CD4-positive, alpha-beta T cell (primary cell): ENCODE measurements around the gene OR51B5. TPM values are rescaled to one million over a fixed set of nuclear protein-coding genes. Genes with fewer than 3 reads are reported as not detected.

ENCODE experiments used
- ATAC-seq: fragments of 200-7000 bp; cut with Tn5 transposase; one replicate; pipeline ENCODE4 v1.10.0; 2022; ENCODE audit warnings: mild to moderate bottlenecking; ENCODE audit not compliant: poor library complexity
- CTCF ChIA-PET: fragments of 350-600 bp; sonication (Branson Sonifier 250); formaldehyde crosslinking; loops from one replicate; lab custom pipeline; 2021; ENCODE audit warnings: antibody characterized with exemption, inconsistent platforms; lab: Charles Lee
- POLR2A ChIA-PET: fragments of 350-600 bp; sonication (Branson Sonifier 250); formaldehyde crosslinking; loops from one replicate; lab custom pipeline; 2021; ENCODE audit warnings: antibody characterized with exemption, inconsistent platforms; lab: Charles Lee
- DNase-seq, 14 experiments: peaks; one replicate each; pipeline ENCODE4 v3.0.0-alpha.2; 2013 to 2020; ENCODE audit warnings: mixed read lengths in 2 of 14
- H3K27ac ChIP-seq, 2 donors: one replicate each; pipeline versions ENCODE4 v1.5.1 to v1.7.0; 2013; ENCODE audit warnings: low read length in 2 of 2, low read depth in 1 of 2, mild to moderate bottlenecking in 1 of 2
- H3K27me3 ChIP-seq, 2 experiments: 1 replicate in 1 of 2; 2 replicates in 1 of 2; pipeline versions ENCODE4 v1.6.1 to v1.7.0; 2013; ENCODE audit warnings: low read length in 2 of 2, control low read depth in 1 of 2, mild to moderate bottlenecking in 1 of 2, moderate library complexity in 1 of 2; ENCODE audit not compliant: insufficient read depth in 2 of 2, control insufficient read depth in 1 of 2
- H3K36me3 ChIP-seq: one replicate; pipeline ENCODE4 v1.6.1; 2013; ENCODE audit warnings: low read length, control low read depth; ENCODE audit not compliant: insufficient read depth
- H3K4me1 ChIP-seq: one replicate; pipeline ENCODE4 v1.6.1; 2013; ENCODE audit warnings: low read length, control low read depth; ENCODE audit not compliant: insufficient read depth
- H3K4me3 ChIP-seq: one replicate; pipeline ENCODE4 v1.5.1; 2013; ENCODE audit warnings: mild to moderate bottlenecking, low read length, moderate library complexity
- H3K9me3 ChIP-seq, 2 experiments: 1 replicate in 1 of 2; 2 replicates in 1 of 2; pipeline versions ENCODE4 v1.6.1 to v1.7.0; 2013; ENCODE audit warnings: low read length in 2 of 2, mild to moderate bottlenecking in 2 of 2, control low read depth in 1 of 2, moderate library complexity in 1 of 2; ENCODE audit not compliant: control insufficient read depth in 1 of 2, insufficient read depth in 1 of 2
- H3K27ac Mint-ChIP-seq: one replicate; pipeline ENCODE4 v1.8.0; 2020; ENCODE audit warnings: mixed read lengths
- H3K27me3 Mint-ChIP-seq: one replicate; pipeline ENCODE4 v1.8.0; 2021; ENCODE audit warnings: mixed read lengths
- H3K36me3 Mint-ChIP-seq: one replicate; pipeline ENCODE4 v1.8.0; 2021; ENCODE audit warnings: low read depth, mixed read lengths
- H3K4me1 Mint-ChIP-seq: one replicate; pipeline ENCODE4 v1.8.0; 2021; ENCODE audit warnings: low read depth, mixed read lengths
- H3K4me3 Mint-ChIP-seq: one replicate; pipeline ENCODE4 v1.8.0; 2020; ENCODE audit warnings: mild to moderate bottlenecking, mixed read lengths
- H3K9me3 Mint-ChIP-seq: one replicate; pipeline ENCODE4 v1.8.0; 2020; ENCODE audit warnings: mixed read lengths
- CTCF ChIP-seq: fragments of 200-600 bp; IDR thresholded peaks from one replicate; pipeline ENCODE4 v1.8.0; 2022; ENCODE audit warnings: antibody characterized with exemption, mild to moderate bottlenecking
- intact Hi-C, 2 experiments: fragments of 100-400 bp; cut with DNase I in 1 of 2; cut with micrococcal nuclease in 1 of 2; formaldehyde crosslinking; loops; one replicate each; pipeline versions ENCODE4 v1.15.1 to v1.9.0; 2023 to 2025; cut with DNase I, micrococcal nuclease
- polyA plus RNA-seq, 2 donors: library from polyadenylated mRNA; unstranded; fragments of 120-200 nt; gene quantifications; one replicate each; pipeline ENCODE4 v1.2.1, GENCODE V29; 2013
- total RNA-seq, 174 experiments: library from RNA in 2 of 174; stranded (reverse) in 2 of 174; gene quantifications; one replicate each; pipeline ENCODE4 v1.2.3 and lab custom pipeline; 2021 to 2026

Gene OR51B5
- under 1 TPM in 1 of 2 experiments, not detected in 1; 0.30 TPM for total RNA-seq
- polyA plus RNA-seq (2013, experiment 1 of 2) = 1.4 TPM
- polyA plus RNA-seq (2013, experiment 2 of 2) = not detected
- 0 to 0.36 (median 0) reads per million in 172 experiments for total RNA-seq (lab: John Stamatoyannopoulos, UW)

GRCh38 chr11:5343474-5344335 is at the start of gene OR51B5:
TSS of gene OR51B5 (minus strand) at chr11:5343524. CDS start at chr11:5343524, 0 bp downstream.
- H3K9me3 ChIP-seq = peaks cover 0 to 3% of the 10 kb centered on the region in 2 experiments
- no peaks in the 10 kb centered on the region for H3K27me3 ChIP-seq
- no peaks in the 10 kb centered on the region for H3K36me3 ChIP-seq
- DNase-seq = no peak
- no peak within 1 kb of the TSS for H3K27ac Mint-ChIP-seq
- ChIA-PET CTCF (no interaction called here), POLR2A (no interaction called here)
- intact Hi-C loops = no loop called here
- no peak within 1 kb of the TSS for H3K4me3 ChIP-seq
- H3K27ac ChIP-seq = no peak within 1 kb of the TSS
- peaks cover 13% of the 10 kb centered on the region for H3K27me3 Mint-ChIP-seq
- H3K9me3 Mint-ChIP-seq = no peaks in the 10 kb centered on the region
- no peaks in the 10 kb centered on the region for H3K36me3 Mint-ChIP-seq
- TF ChIP-seq CTCF = no peak
- H3K4me3 Mint-ChIP-seq = no peak within 1 kb of the TSS
- ATAC-seq = no peak
- no peaks in the 10 kb centered on the region for H3K4me1 Mint-ChIP-seq
- no peaks in the 10 kb centered on the region for H3K4me1 ChIP-seq

GRCh38 chr11:5390210-5390609 is 46.9 kb upstream of the OR51B5 start:
- Histone ChIP-seq H3K27ac (no peak overlapping the region), H3K9me3 (no peaks in the 10 kb centered on the region), H3K36me3 (no peaks in the 10 kb centered on the region), H3K4me3 (no peak overlapping the region), H3K4me1 (no peaks in the 10 kb centered on the region), H3K27me3 (no peaks in the 10 kb centered on the region)
- intact Hi-C loops = no loop called here
- Mint-ChIP-seq H3K27ac (no peak overlapping the region), H3K4me3 (no peak overlapping the region), H3K36me3 (no peaks in the 10 kb centered on the region), H3K27me3 (no peaks in the 10 kb centered on the region), H3K4me1 (no peaks in the 10 kb centered on the region), H3K9me3 (no peaks in the 10 kb centered on the region)
- no peak for DNase-seq
- POLR2A ChIA-PET = no interaction called here
- no peak for TF ChIP-seq CTCF
- ATAC-seq = no peak
- CTCF ChIA-PET = no interaction called here

GRCh38 chr11:5384335-5384734 is 41.0 kb upstream of the OR51B5 start:
- Histone ChIP-seq H3K4me3 (no peak overlapping the region), H3K27me3 (no peaks in the 10 kb centered on the region), H3K4me1 (no peaks in the 10 kb centered on the region), H3K36me3 (no peaks in the 10 kb centered on the region), H3K27ac (no peak overlapping the region), H3K9me3 (no peaks in the 10 kb centered on the region)
- no peak for TF ChIP-seq CTCF
- Mint-ChIP-seq H3K9me3 (peaks cover 2% of the 10 kb centered on the region), H3K4me1 (no peaks in the 10 kb centered on the region), H3K36me3 (no peaks in the 10 kb centered on the region), H3K27ac (no peak overlapping the region), H3K27me3 (no peaks in the 10 kb centered on the region), H3K4me3 (no peak overlapping the region)
- CTCF ChIA-PET = no interaction called here
- DNase-seq (no peak), ATAC-seq (no peak)
- intact Hi-C loops = loop anchor here in 1 of 2 experiments (10.0 kb wide), 1 partner anchor 1200 kb away; no protein-coding TSS in a partner anchor
- POLR2A ChIA-PET = no interaction called here
